ENCODE results near the gene PDXP.

PDXP gene

GRCh38 chr22:37629928-37630327 lies 28.6 kb upstream of the PDXP start:
- Histone ChIP-seq H3K36me3 (ENCODE audit: control insufficient read depth, insufficient read depth, low read length) (peaks cover 43% of the 10 kb centered on the region), H3K4me1 (ENCODE audit: control insufficient read depth, insufficient read depth, low read length) (peaks cover 21% of the 10 kb centered on the region), H3K4me3 (ENCODE audit: low read depth, low read length) (no peak overlapping the region), H3K9me3 (ENCODE audit: control insufficient read depth, insufficient read depth, low read length) (no peaks in the 10 kb centered on the region), H3K27ac (ENCODE audit: low read depth, low read length) (no peak overlapping the region), H3K27me3 (ENCODE audit: control insufficient read depth, insufficient read depth, low read length) (no peaks in the 10 kb centered on the region), H3K9ac (ENCODE audit: low read depth, low read length) (no peak overlapping the region)

GRCh38 chr22:37630839-37631435 lies 27.6 kb upstream of the PDXP start:
- H3K4me1 ChIP-seq (ENCODE audit: control insufficient read depth, insufficient read depth, low read length) = peaks cover 21% of the 10 kb centered on the region
- H3K27me3 ChIP-seq (ENCODE audit: control insufficient read depth, insufficient read depth, low read length) = no peaks in the 10 kb centered on the region
- no peaks in the 10 kb centered on the region for H3K9me3 ChIP-seq (ENCODE audit: control insufficient read depth, insufficient read depth, low read length)
- no peak overlapping the region for H3K9ac ChIP-seq (ENCODE audit: low read depth, low read length)
- peaks cover 33% of the 10 kb centered on the region for H3K36me3 ChIP-seq (ENCODE audit: control insufficient read depth, insufficient read depth, low read length)
- no peak overlapping the region for H3K4me3 ChIP-seq (ENCODE audit: low read depth, low read length)
- no peak overlapping the region for H3K27ac ChIP-seq (ENCODE audit: low read depth, low read length)

GRCh38 chr22:37631448-37632173 lies 26.9 kb upstream of the PDXP start:
- no peak overlapping the region for H3K4me3 ChIP-seq (ENCODE audit: low read depth, low read length)
- no peaks in the 10 kb centered on the region for H3K27me3 ChIP-seq (ENCODE audit: control insufficient read depth, insufficient read depth, low read length)
- H3K27ac ChIP-seq (ENCODE audit: low read depth, low read length) = no peak overlapping the region
- no peaks in the 10 kb centered on the region for H3K9me3 ChIP-seq (ENCODE audit: control insufficient read depth, insufficient read depth, low read length)
- H3K36me3 ChIP-seq (ENCODE audit: control insufficient read depth, insufficient read depth, low read length) = peaks cover 30% of the 10 kb centered on the region
- H3K9ac ChIP-seq (ENCODE audit: low read depth, low read length) = no peak overlapping the region
- H3K4me1 ChIP-seq (ENCODE audit: control insufficient read depth, insufficient read depth, low read length) = peaks cover 23% of the 10 kb centered on the region

GRCh38 chr22:37632174-37633088 lies 26.1 kb upstream of the PDXP start:
- Histone ChIP-seq H3K9me3 (ENCODE audit: control insufficient read depth, insufficient read depth, low read length) (no peaks in the 10 kb centered on the region), H3K27me3 (ENCODE audit: control insufficient read depth, insufficient read depth, low read length) (no peaks in the 10 kb centered on the region), H3K9ac (ENCODE audit: low read depth, low read length) (no peak overlapping the region), H3K36me3 (ENCODE audit: control insufficient read depth, insufficient read depth, low read length) (peaks cover 29% of the 10 kb centered on the region), H3K4me3 (ENCODE audit: low read depth, low read length) (no peak overlapping the region), H3K27ac (ENCODE audit: low read depth, low read length) (no peak overlapping the region), H3K4me1 (ENCODE audit: control insufficient read depth, insufficient read depth, low read length) (peaks cover 25% of the 10 kb centered on the region)

- H3K9ac ChIP-seq (ENCODE audit: low read depth, low read length) = no peak overlapping the region
- H3K36me3 ChIP-seq (ENCODE audit: control insufficient read depth, insufficient read depth, low read length) = peaks cover 29% of the 10 kb centered on the region
- H3K9me3 ChIP-seq (ENCODE audit: control insufficient read depth, insufficient read depth, low read length) = no peaks in the 10 kb centered on the region
- peaks cover 25% of the 10 kb centered on the region for H3K4me1 ChIP-seq (ENCODE audit: control insufficient read depth, insufficient read depth, low read length)
- no peak overlapping the region for H3K4me3 ChIP-seq (ENCODE audit: low read depth, low read length)
- no peaks in the 10 kb centered on the region for H3K27me3 ChIP-seq (ENCODE audit: control insufficient read depth, insufficient read depth, low read length)
- peak overlapping the region; percentile 57 for H3K27ac ChIP-seq (ENCODE audit: low read depth, low read length)
Observed at GRCh38 chr22:37633089-37633624, 25.4 kb upstream of the PDXP start.

- H3K36me3 ChIP-seq (ENCODE audit: control insufficient read depth, insufficient read depth, low read length) = peaks cover 27% of the 10 kb centered on the region
- no peaks in the 10 kb centered on the region for H3K9me3 ChIP-seq (ENCODE audit: control insufficient read depth, insufficient read depth, low read length)
- H3K9ac ChIP-seq (ENCODE audit: low read depth, low read length) = peak overlapping the region; percentile 8; the same call in 1 of the 2 replicates
- peak overlapping the region; percentile 57 for H3K27ac ChIP-seq (ENCODE audit: low read depth, low read length)
- H3K27me3 ChIP-seq (ENCODE audit: control insufficient read depth, insufficient read depth, low read length) = no peaks in the 10 kb centered on the region
- H3K4me1 ChIP-seq (ENCODE audit: control insufficient read depth, insufficient read depth, low read length) = peaks cover 31% of the 10 kb centered on the region
- peak overlapping the region; percentile 42 for H3K4me3 ChIP-seq (ENCODE audit: low read depth, low read length)
Observed at GRCh38 chr22:37633625-37634416, 24.7 kb upstream of the PDXP start.

- no peaks in the 10 kb centered on the region for H3K9me3 ChIP-seq (ENCODE audit: control insufficient read depth, insufficient read depth, low read length)
- peaks cover 34% of the 10 kb centered on the region for H3K4me1 ChIP-seq (ENCODE audit: control insufficient read depth, insufficient read depth, low read length)
- peak overlapping the region; percentile 57 for H3K27ac ChIP-seq (ENCODE audit: low read depth, low read length)
- no peaks in the 10 kb centered on the region for H3K27me3 ChIP-seq (ENCODE audit: control insufficient read depth, insufficient read depth, low read length)
- peaks cover 23% of the 10 kb centered on the region; the same call in 1 of the 2 replicates for H3K36me3 ChIP-seq (ENCODE audit: control insufficient read depth, insufficient read depth, low read length)
- H3K4me3 ChIP-seq (ENCODE audit: low read depth, low read length) = peak overlapping the region; percentile 42
- peak overlapping the region; percentile 8; the same call in 1 of the 2 replicates for H3K9ac ChIP-seq (ENCODE audit: low read depth, low read length)
Observed at GRCh38 chr22:37634417-37634924, 24.1 kb upstream of the PDXP start.

- H3K9ac ChIP-seq (ENCODE audit: low read depth, low read length) = no peak overlapping the region
- H3K9me3 ChIP-seq (ENCODE audit: control insufficient read depth, insufficient read depth, low read length) = no peaks in the 10 kb centered on the region
- peaks cover 18% of the 10 kb centered on the region; the same call in 1 of the 2 replicates for H3K36me3 ChIP-seq (ENCODE audit: control insufficient read depth, insufficient read depth, low read length)
- peaks cover 34% of the 10 kb centered on the region for H3K4me1 ChIP-seq (ENCODE audit: control insufficient read depth, insufficient read depth, low read length)
- H3K4me3 ChIP-seq (ENCODE audit: low read depth, low read length) = no peak overlapping the region
- H3K27ac ChIP-seq (ENCODE audit: low read depth, low read length) = no peak overlapping the region
- H3K27me3 ChIP-seq (ENCODE audit: control insufficient read depth, insufficient read depth, low read length) = no peaks in the 10 kb centered on the region
Observed at GRCh38 chr22:37635157-37635556, 23.4 kb upstream of the PDXP start.

- Histone ChIP-seq H3K9me3 (ENCODE audit: control insufficient read depth, insufficient read depth, low read length) (no peaks in the 10 kb centered on the region), H3K4me3 (ENCODE audit: low read depth, low read length) (no peak overlapping the region), H3K27ac (ENCODE audit: low read depth, low read length) (no peak overlapping the region), H3K4me1 (ENCODE audit: control insufficient read depth, insufficient read depth, low read length) (peaks cover 39% of the 10 kb centered on the region), H3K27me3 (ENCODE audit: control insufficient read depth, insufficient read depth, low read length) (no peaks in the 10 kb centered on the region), H3K36me3 (ENCODE audit: control insufficient read depth, insufficient read depth, low read length) (peaks cover 12% of the 10 kb centered on the region; the same call in 1 of the 2 replicates), H3K9ac (ENCODE audit: low read depth, low read length) (no peak overlapping the region)
Observed at GRCh38 chr22:37636186-37636948, 22.2 kb upstream of the PDXP start.
